ENCODE measurements around the gene EFCAB8.

The EFCAB8 gene

DNA sequence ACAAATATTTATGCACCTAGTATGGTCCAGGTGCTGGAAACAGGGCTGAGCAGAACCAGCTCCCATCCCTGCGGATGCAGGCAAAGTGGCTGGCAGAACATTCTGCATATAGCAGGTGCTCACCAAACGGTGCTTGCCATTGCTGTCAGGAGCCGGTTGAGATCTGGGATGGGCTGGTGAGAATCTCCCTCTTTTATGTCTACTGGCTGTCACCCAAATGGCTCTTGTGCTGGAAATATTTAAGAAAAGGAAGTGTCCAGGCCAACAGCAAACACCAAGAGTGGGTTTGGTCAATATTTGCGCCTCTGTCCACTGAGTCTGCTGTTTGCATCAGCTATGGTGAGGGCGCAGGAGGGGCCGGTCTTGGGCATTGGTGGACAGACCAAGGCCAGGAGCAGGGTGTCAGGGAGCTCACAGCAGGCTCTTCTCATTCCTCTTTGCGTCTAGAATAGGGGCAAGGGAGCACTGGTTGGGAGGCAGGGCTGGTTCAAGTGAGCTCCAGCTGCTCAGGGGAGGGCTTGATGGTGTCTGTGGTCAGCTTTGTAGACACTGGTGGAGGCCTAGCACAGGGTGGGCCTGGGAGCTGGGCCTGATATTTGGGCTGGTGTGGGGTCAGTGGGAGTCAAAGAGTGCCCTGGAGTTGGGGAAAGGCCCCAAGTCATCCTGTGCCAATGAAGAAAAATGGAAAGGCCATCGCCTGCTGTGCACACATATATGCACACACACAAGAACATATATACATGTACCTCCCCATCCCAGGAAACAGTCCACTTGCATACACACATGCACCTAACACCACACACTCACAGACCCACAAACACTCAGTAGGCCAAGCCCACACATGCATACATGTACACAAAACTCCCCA lies 147.4 kb downstream of the EFCAB8 start:
- Histone ChIP-seq H3K27me3 (ENCODE audit: control insufficient read depth, low read length) (0 out of 2 replicates have a peak, but pooled peaks cover 3% of the 10 kb centered on the region), H3K4me1 (ENCODE audit: control insufficient read depth, low read length) (no peaks in the 10 kb centered on the region), H3K4me3 (ENCODE audit: low read length) (no peak overlapping the region), H3K27ac (ENCODE audit: low read depth, low read length) (no peak overlapping the region), H4K20me1 (ENCODE audit: control insufficient read depth, insufficient read depth, low read depth, low read length) (no peaks in the 10 kb centered on the region), H3F3A (ENCODE audit: control insufficient read depth, insufficient read depth) (no peaks in the 10 kb centered on the region), H3K9me3 (ENCODE audit: control insufficient read depth, insufficient read depth, low read length) (no peaks in the 10 kb centered on the region), H3K4me2 (ENCODE audit: low read length) (no peak overlapping the region), H3K36me3 (ENCODE audit: control insufficient read depth, low read length) (no peaks in the 10 kb centered on the region), H3K9me2 (replicated peaks; ENCODE audit: control insufficient read depth, low read length) (no peaks in the 10 kb centered on the region), H3K79me2 (ENCODE audit: control insufficient read depth, low read length) (no peaks in the 10 kb centered on the region)
- TF ChIP-seq, protein P1, sequence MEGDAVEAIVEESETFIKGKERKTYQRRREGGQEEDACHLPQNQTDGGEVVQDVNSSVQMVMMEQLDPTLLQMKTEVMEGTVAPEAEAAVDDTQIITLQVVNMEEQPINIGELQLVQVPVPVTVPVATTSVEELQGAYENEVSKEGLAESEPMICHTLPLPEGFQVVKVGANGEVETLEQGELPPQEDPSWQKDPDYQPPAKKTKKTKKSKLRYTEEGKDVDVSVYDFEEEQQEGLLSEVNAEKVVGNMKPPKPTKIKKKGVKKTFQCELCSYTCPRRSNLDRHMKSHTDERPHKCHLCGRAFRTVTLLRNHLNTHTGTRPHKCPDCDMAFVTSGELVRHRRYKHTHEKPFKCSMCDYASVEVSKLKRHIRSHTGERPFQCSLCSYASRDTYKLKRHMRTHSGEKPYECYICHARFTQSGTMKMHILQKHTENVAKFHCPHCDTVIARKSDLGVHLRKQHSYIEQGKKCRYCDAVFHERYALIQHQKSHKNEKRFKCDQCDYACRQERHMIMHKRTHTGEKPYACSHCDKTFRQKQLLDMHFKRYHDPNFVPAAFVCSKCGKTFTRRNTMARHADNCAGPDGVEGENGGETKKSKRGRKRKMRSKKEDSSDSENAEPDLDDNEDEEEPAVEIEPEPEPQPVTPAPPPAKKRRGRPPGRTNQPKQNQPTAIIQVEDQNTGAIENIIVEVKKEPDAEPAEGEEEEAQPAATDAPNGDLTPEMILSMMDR (IDR thresholded peaks at IDR 0.05; ENCODE audit: low read depth, low read length, poor library complexity, severe bottlenecking), result no peak
- no peak for TF ChIP-seq EZH2phosphoT487 (IDR thresholded peaks at IDR 0.05; ENCODE audit: borderline replicate concordance, low read length)

- H3K9me2 ChIP-seq (replicated peaks; ENCODE audit: control insufficient read depth, low read length), result no peaks in the 10 kb centered on the region
- H3K27ac ChIP-seq (ENCODE audit: low read depth, low read length), result no peak overlapping the region
- 0 out of 2 replicates have a peak, but pooled peaks cover 4% of the 10 kb centered on the region for H3K27me3 ChIP-seq (ENCODE audit: control insufficient read depth, low read length)
- no peak for TF ChIP-seq EZH2phosphoT487 (IDR thresholded peaks at IDR 0.05; ENCODE audit: borderline replicate concordance, low read length)
- TF ChIP-seq, protein P1 (IDR thresholded peaks at IDR 0.05; ENCODE audit: low read depth, low read length, poor library complexity, severe bottlenecking), result no peak
- no peaks in the 10 kb centered on the region for H4K20me1 ChIP-seq (ENCODE audit: control insufficient read depth, insufficient read depth, low read depth, low read length)
- no peaks in the 10 kb centered on the region for H3K4me1 ChIP-seq (ENCODE audit: control insufficient read depth, low read length)
- H3K4me2 ChIP-seq (ENCODE audit: low read length), result no peak overlapping the region
- H3K9me3 ChIP-seq (ENCODE audit: control insufficient read depth, insufficient read depth, low read length), result no peaks in the 10 kb centered on the region
- no peaks in the 10 kb centered on the region for H3F3A ChIP-seq (ENCODE audit: control insufficient read depth, insufficient read depth)
- no peak overlapping the region for H3K4me3 ChIP-seq (ENCODE audit: low read length)
- H3K36me3 ChIP-seq (ENCODE audit: control insufficient read depth, low read length), result no peaks in the 10 kb centered on the region
- no peaks in the 10 kb centered on the region for H3K79me2 ChIP-seq (ENCODE audit: control insufficient read depth, low read length)
Observed at GRCh38 chr20:33006776-33007375, 148.2 kb downstream of the EFCAB8 start.

DNA sequence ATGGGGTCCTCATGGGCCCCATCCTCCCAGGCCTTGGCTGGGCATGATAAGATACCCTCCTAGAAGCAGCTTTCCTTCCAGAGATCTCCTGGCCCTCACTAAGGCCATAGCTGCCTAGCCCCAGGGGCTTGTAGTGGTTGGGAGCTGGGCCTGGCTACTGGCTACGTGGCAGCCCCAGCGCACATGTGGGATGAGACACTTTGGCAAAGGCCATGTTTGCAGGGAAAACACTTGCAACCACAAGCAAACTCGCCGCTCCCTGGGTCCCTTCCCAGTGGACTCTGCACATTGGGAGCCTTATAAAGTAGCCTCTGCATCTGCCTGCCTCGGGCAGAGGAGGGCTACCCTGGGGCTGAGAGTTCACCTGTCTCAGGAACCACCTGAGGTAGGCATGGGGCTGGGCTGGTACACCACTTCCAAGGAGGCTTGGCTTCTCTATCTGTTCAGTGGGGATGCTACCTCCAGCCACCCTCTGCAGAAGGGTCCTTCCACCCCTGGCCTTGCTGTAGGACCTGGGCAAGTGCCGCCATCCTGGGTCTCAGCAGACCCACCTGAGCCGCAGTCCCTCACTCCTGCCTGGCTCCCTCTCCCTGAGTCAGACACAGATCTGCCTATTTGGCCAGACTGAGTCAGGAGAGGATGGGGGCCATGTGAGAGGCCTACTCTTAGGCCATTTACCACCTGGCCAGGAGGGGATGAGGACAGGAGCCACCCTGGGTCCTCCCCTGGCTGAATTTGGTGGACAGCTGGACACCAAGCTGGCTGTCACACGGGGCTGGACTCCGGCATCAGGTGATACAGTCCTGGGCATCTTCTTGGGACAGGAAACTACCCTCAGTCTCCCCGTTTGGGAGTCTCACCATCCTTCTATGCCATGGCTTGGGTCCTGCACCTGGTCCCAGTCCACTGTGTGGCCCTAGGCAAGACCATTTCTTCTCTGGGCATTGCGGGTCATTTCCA lies 148.9 kb downstream of the EFCAB8 start, which contains the start of gene BPIFB2:
Gene BPIFB2 (plus strand): TSS at position 329 of the 960 bp plus-strand sequence. CDS start 871 bp downstream, outside the sequence.
- Histone ChIP-seq H3K79me2 (ENCODE audit: control insufficient read depth, low read length) (no peaks in the 10 kb centered on the region), H3K36me3 (ENCODE audit: control insufficient read depth, low read length) (no peaks in the 10 kb centered on the region), H3K4me1 (ENCODE audit: control insufficient read depth, low read length) (no peaks in the 10 kb centered on the region), H3K27me3 (ENCODE audit: control insufficient read depth, low read length) (0 out of 2 replicates have a peak, but pooled peaks cover 4% of the 10 kb centered on the region), H3K9me2 (replicated peaks; ENCODE audit: control insufficient read depth, low read length) (no peaks in the 10 kb centered on the region), H3K4me3 (ENCODE audit: low read length) (no peak within 1 kb of the TSS), H4K20me1 (ENCODE audit: control insufficient read depth, insufficient read depth, low read depth, low read length) (no peaks in the 10 kb centered on the region), H3K9me3 (ENCODE audit: control insufficient read depth, insufficient read depth, low read length) (no peaks in the 10 kb centered on the region), H3K27ac (ENCODE audit: low read depth, low read length) (no peak within 1 kb of the TSS), H3K4me2 (ENCODE audit: low read length) (no peak within 1 kb of the TSS), H3F3A (ENCODE audit: control insufficient read depth, insufficient read depth) (no peaks in the 10 kb centered on the region)
- no peak for TF ChIP-seq EZH2phosphoT487 (IDR thresholded peaks at IDR 0.05; ENCODE audit: borderline replicate concordance, low read length)
- TF ChIP-seq, protein P1 (IDR thresholded peaks at IDR 0.05; ENCODE audit: low read depth, low read length, poor library complexity, severe bottlenecking), result no peak
